HEK293 (cell line): ENCODE results near the gene CTBP2.

Experiments used
- CTCF ChIA-PET: fragments of 350-600 bp; formaldehyde crosslinking; extraction: SDS; loops from one replicate; lab custom pipeline; 2021; ENCODE audit warnings: antibody characterized with exemption; lab: Yijun Ruan, JAX
- POLR2A ChIA-PET: fragments of 300-600 bp; formaldehyde crosslinking; extraction: SDS; loops from one replicate; lab custom pipeline; 2020; ENCODE audit warnings: antibody characterized with exemption, inconsistent platforms; lab: Yijun Ruan, JAX
- H3K27ac ChIP-seq: fragments of 200-500 bp; sonication (Bioruptor generic); 2 replicates; pipeline ENCODE4 v1.5.1; 2014; ENCODE audit warnings: low read depth, low read length, control low read depth, inconsistent platforms; ENCODE audit errors: extremely low read depth
- H3K36me3 ChIP-seq, 2 experiments: fragments of 200-500 bp in 1 of 2; sonication (Bioruptor generic) in 1 of 2; 1 replicate in 1 of 2; 2 replicates in 1 of 2; pipeline ENCODE4 v1.5.1; 2014 to 2017; ENCODE audit warnings: inconsistent platforms in 2 of 2, low read length in 2 of 2; ENCODE audit not compliant: control insufficient read depth in 2 of 2, insufficient read depth in 1 of 2
- H3K4me1 ChIP-seq: fragments of 200-500 bp; sonication (Bioruptor generic); 2 replicates; pipeline ENCODE4 v1.5.1; 2014; ENCODE audit warnings: mild to moderate bottlenecking, low read length, inconsistent platforms; ENCODE audit not compliant: control insufficient read depth, insufficient read depth
- H3K4me3 ChIP-seq: 2 replicates; pipeline ENCODE4 v1.5.1; 2011; ENCODE audit warnings: low read depth, mild to moderate bottlenecking, control low read depth, low read length, moderate library complexity
- H3K9me3 ChIP-seq: fragments of 200-500 bp; sonication (Bioruptor generic); 2 replicates; pipeline ENCODE4 v1.5.1; 2014; ENCODE audit warnings: low read depth, low read length, inconsistent platforms; ENCODE audit not compliant: control insufficient read depth, insufficient read depth
- BCL11A ChIP-seq: fragments of 450-650 bp; formaldehyde crosslinking; IDR thresholded peaks from 2 replicates; pipeline ENCODE4 v1.5.1; 2016; ENCODE audit warnings: low read depth, missing biosample characterization, missing genetic modification characterization
- ELK4 ChIP-seq: IDR thresholded peaks from 2 replicates; pipeline ENCODE4 v1.6.1; 2011; ENCODE audit warnings: mild to moderate bottlenecking, low read depth, low read length, borderline replicate concordance
- GLI2 ChIP-seq: fragments of 450-650 bp; formaldehyde crosslinking; IDR thresholded peaks from 2 replicates; pipeline ENCODE4; 2017; ENCODE audit warnings: missing biosample characterization, missing genetic modification characterization, low read depth, borderline replicate concordance
- GLIS1 ChIP-seq: fragments of 450-650 bp; formaldehyde crosslinking; IDR thresholded peaks from 2 replicates; pipeline ENCODE4 v1.5.1; 2016; ENCODE audit warnings: missing biosample characterization, missing genetic modification characterization
- MEIS1 ChIP-seq: sonication (generic); formaldehyde crosslinking; IDR thresholded peaks from 2 replicates; pipeline ENCODE4 v1.8.1; 2022; ENCODE audit warnings: missing genetic modification reagents, mild to moderate bottlenecking, borderline replicate concordance
- OVOL3 ChIP-seq: fragments of 450-650 bp; formaldehyde crosslinking; IDR thresholded peaks from 2 replicates; pipeline ENCODE4 v1.5.1; 2016; ENCODE audit warnings: missing biosample characterization, missing genetic modification characterization
- RBAK ChIP-seq: fragments of 450-650 bp; formaldehyde crosslinking; IDR thresholded peaks from 2 replicates; pipeline ENCODE4 v1.5.1; 2016; ENCODE audit warnings: missing biosample characterization, missing genetic modification characterization
- SETDB1 ChIP-seq: IDR thresholded peaks from one replicate; pipeline ENCODE4 v1.6.1; 2017; ENCODE audit warnings: mild to moderate bottlenecking, low read length, moderate library complexity, mixed read lengths; ENCODE audit not compliant: insufficient read length
- SP7 ChIP-seq: fragments of 450-650 bp; formaldehyde crosslinking; IDR thresholded peaks from 2 replicates; pipeline ENCODE4 v1.5.1; 2016; ENCODE audit warnings: missing biosample characterization, missing genetic modification characterization
- ZBTB7A ChIP-seq: fragments of 450-650 bp; formaldehyde crosslinking; IDR thresholded peaks from 2 replicates; pipeline ENCODE4 v1.5.1; 2016; ENCODE audit warnings: low read depth, missing biosample characterization, missing genetic modification characterization
- ZFP69B ChIP-seq: fragments of 450-650 bp; formaldehyde crosslinking; IDR thresholded peaks from 2 replicates; pipeline ENCODE4 v1.5.1; 2016; ENCODE audit warnings: missing biosample characterization, missing genetic modification characterization
- ZNF10 ChIP-seq: fragments of 450-650 bp; formaldehyde crosslinking; IDR thresholded peaks from 2 replicates; pipeline ENCODE4 v1.5.1; 2017; ENCODE audit warnings: missing biosample characterization, missing genetic modification characterization
- ZNF121 ChIP-seq: fragments of 450-650 bp; formaldehyde crosslinking; IDR thresholded peaks from 2 replicates; pipeline ENCODE4 v1.5.1; 2016; ENCODE audit warnings: missing biosample characterization, missing genetic modification characterization
- ZNF133 ChIP-seq: fragments of 450-650 bp; formaldehyde crosslinking; IDR thresholded peaks from 2 replicates; pipeline ENCODE4 v1.5.1; 2016; ENCODE audit warnings: missing biosample characterization, missing genetic modification characterization
- ZNF146 ChIP-seq: fragments of 450-650 bp; formaldehyde crosslinking; IDR thresholded peaks from 2 replicates; pipeline ENCODE4 v1.5.1; 2016; ENCODE audit warnings: missing biosample characterization, missing genetic modification characterization
- ZNF174 ChIP-seq: fragments of 450-650 bp; formaldehyde crosslinking; IDR thresholded peaks from 2 replicates; pipeline ENCODE4 v1.5.0; 2017; ENCODE audit warnings: missing biosample characterization, mild to moderate bottlenecking, missing genetic modification characterization
- ZNF19 ChIP-seq: fragments of 450-650 bp; formaldehyde crosslinking; IDR thresholded peaks from 2 replicates; pipeline ENCODE4; 2016; ENCODE audit warnings: missing biosample characterization, missing genetic modification characterization, low read depth
- ZNF223 ChIP-seq: fragments of 450-650 bp; formaldehyde crosslinking; IDR thresholded peaks from 2 replicates; pipeline ENCODE4 v1.5.1; 2016; ENCODE audit warnings: missing biosample characterization, missing genetic modification characterization
- ZNF274 ChIP-seq, 2 experiments: fragments of 200-500 bp in 1 of 2; fragments of 450-650 bp in 1 of 2; sonication (Bioruptor generic) in 1 of 2; formaldehyde crosslinking in 1 of 2; IDR thresholded peaks; 2 replicates each; pipeline versions ENCODE4 v1.5.1 to v1.6.1; 2014 to 2016; ENCODE audit warnings: borderline replicate concordance in 1 of 2, inconsistent platforms in 1 of 2, low read length in 1 of 2, missing biosample characterization in 1 of 2, missing genetic modification characterization in 1 of 2
- ZNF510 ChIP-seq: fragments of 450-650 bp; formaldehyde crosslinking; IDR thresholded peaks from 2 replicates; pipeline ENCODE4 v1.5.1; 2018; ENCODE audit warnings: mild to moderate bottlenecking, missing genetic modification characterization, missing biosample characterization; ENCODE audit not compliant: insufficient replicate concordance
- ZNF555 ChIP-seq: fragments of 450-650 bp; formaldehyde crosslinking; conservative IDR thresholded peaks from 2 replicates; pipeline ENCODE4 v1.5.1; 2017; ENCODE audit warnings: missing biosample characterization, mild to moderate bottlenecking, missing genetic modification characterization, inconsistent platforms
- ZNF596 ChIP-seq: fragments of 450-650 bp; IDR thresholded peaks from 2 replicates; pipeline ENCODE4 v1.5.0; 2018; ENCODE audit warnings: missing biosample characterization, mild to moderate bottlenecking, missing genetic modification characterization, moderate library complexity
- ZNF610 ChIP-seq: fragments of 450-650 bp; formaldehyde crosslinking; IDR thresholded peaks from 2 replicates; pipeline ENCODE4 v1.5.1; 2016; ENCODE audit warnings: missing biosample characterization, missing genetic modification characterization, borderline replicate concordance
- ZNF629 ChIP-seq: fragments of 450-650 bp; formaldehyde crosslinking; IDR thresholded peaks from 2 replicates; pipeline ENCODE4 v1.5.1; 2017; ENCODE audit warnings: missing biosample characterization, missing genetic modification characterization
- ZNF654 ChIP-seq: fragments of 450-650 bp; formaldehyde crosslinking; IDR thresholded peaks from 2 replicates; pipeline ENCODE4 v1.5.1; 2016; ENCODE audit warnings: low read depth, missing biosample characterization, missing genetic modification characterization
- ZNF660 ChIP-seq: fragments of 450-650 bp; IDR thresholded peaks from 2 replicates; pipeline ENCODE4 v1.5.1; 2018; ENCODE audit warnings: missing biosample characterization, mild to moderate bottlenecking, missing genetic modification characterization
- ZNF747 ChIP-seq: fragments of 450-650 bp; formaldehyde crosslinking; IDR thresholded peaks from 2 replicates; pipeline ENCODE4 v1.5.1; 2016; ENCODE audit warnings: missing biosample characterization, missing genetic modification characterization
- ZNF777 ChIP-seq: fragments of 450-650 bp; formaldehyde crosslinking; IDR thresholded peaks from 2 replicates; pipeline ENCODE4 v1.5.1; 2017; ENCODE audit warnings: missing biosample characterization, missing genetic modification characterization, borderline replicate concordance
- ZSCAN18 ChIP-seq: fragments of 450-650 bp; formaldehyde crosslinking; IDR thresholded peaks from 2 replicates; pipeline ENCODE4 v1.5.1; 2016; ENCODE audit warnings: missing biosample characterization, missing genetic modification characterization
- TF ChIP-seq, protein P1 (sequence below): fragments of 450-650 bp; formaldehyde crosslinking; IDR thresholded peaks from 2 replicates; pipeline ENCODE4 v1.5.1; 2016; ENCODE audit warnings: missing biosample characterization, missing genetic modification characterization
- TF ChIP-seq, protein P2 (sequence below): fragments of 450-650 bp; formaldehyde crosslinking; IDR thresholded peaks from 2 replicates; pipeline ENCODE4 v1.5.1; 2016; ENCODE audit warnings: missing biosample characterization, missing genetic modification characterization

The CTBP2 gene

GRCh38 chr10:125160856-125161706, 718 bp upstream of the CTBP2 start:
- H3K4me3 ChIP-seq: peak overlapping the region; percentile 61
- H3K4me1 ChIP-seq: peaks cover 18% of the 10 kb centered on the region
- H3K27ac ChIP-seq: peak overlapping the region; percentile 97
- ChIA-PET CTCF (interaction anchor here (0.6 kb wide), 1 partner anchor 705 kb away, joined by 3 read pairs; no protein-coding TSS in a partner anchor), POLR2A (interaction anchor here (0.6 to 1.4 kb wide), 13 partner anchors 10 to 558 kb away, joined by 3 to 14 read pairs (median 4); partner anchors contain the start of gene EDRF1)
- no peaks in the 10 kb centered on the region for H3K9me3 ChIP-seq
- no peaks in the 10 kb centered on the region for H3K36me3 ChIP-seq
- TF ChIP-seq, protein P1, sequence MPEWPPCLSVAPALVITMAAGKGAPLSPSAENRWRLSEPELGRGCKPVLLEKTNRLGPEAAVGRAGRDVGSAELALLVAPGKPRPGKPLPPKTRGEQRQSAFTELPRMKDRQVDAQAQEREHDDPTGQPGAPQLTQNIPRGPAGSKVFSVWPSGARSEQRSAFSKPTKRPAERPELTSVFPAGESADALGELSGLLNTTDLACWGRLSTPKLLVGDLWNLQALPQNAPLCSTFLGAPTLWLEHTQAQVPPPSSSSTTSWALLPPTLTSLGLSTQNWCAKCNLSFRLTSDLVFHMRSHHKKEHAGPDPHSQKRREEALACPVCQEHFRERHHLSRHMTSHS: no peak
- TF ChIP-seq ZNF274 (IDR thresholded peaks at IDR 0.05; ENCODE audit: low read length) (no peak), ZNF274 (tag by site-specific recombination; IDR thresholded peaks at IDR 0.05; ENCODE audit: borderline replicate concordance) (no peak), GLIS1 (tag by site-specific recombination) (peak; percentile 85), ZNF146 (tag by site-specific recombination) (no peak), ZNF133 (tag by site-specific recombination) (no peak), GLI2 (tag by site-specific recombination) (no peak), ZNF223 (tag by site-specific recombination) (no peak), ZSCAN18 (tag by site-specific recombination) (no peak), OVOL3 (tag by site-specific recombination) (no peak), ZNF19 (tag by site-specific recombination) (no peak), BCL11A (tag by site-specific recombination) (no peak), ZNF777 (tag by site-specific recombination) (no peak), ZNF510 (tag by site-specific recombination) (no peak), SP7 (tag by site-specific recombination) (peak; percentile 34; the same call in 1 of the 2 replicates), ZNF747 (tag by site-specific recombination) (no peak), ZFP69B (tag by site-specific recombination) (no peak), MEIS1 (CRISPR knock-in tag) (no peak), RBAK (tag by site-specific recombination) (no peak), ZNF629 (0 out of 2 replicates have a peak, but pooled peaks have one; percentile 9), ZNF654 (tag by site-specific recombination) (no peak), ZNF660 (tag by site-specific recombination) (no peak), ZBTB7A (tag by site-specific recombination) (no peak), ZNF121 (tag by site-specific recombination) (no peak), ZNF610 (tag by site-specific recombination) (peak; percentile 92), ZNF10 (tag by site-specific recombination) (no peak), ZNF174 (tag by site-specific recombination) (0 out of 2 replicates have a peak, but pooled peaks have one; percentile 49), ZNF596 (peak; percentile 88), ZNF555 (tag by site-specific recombination) (no peak), SETDB1 (no peak), ELK4 (no peak)
- TF ChIP-seq, protein P2, sequence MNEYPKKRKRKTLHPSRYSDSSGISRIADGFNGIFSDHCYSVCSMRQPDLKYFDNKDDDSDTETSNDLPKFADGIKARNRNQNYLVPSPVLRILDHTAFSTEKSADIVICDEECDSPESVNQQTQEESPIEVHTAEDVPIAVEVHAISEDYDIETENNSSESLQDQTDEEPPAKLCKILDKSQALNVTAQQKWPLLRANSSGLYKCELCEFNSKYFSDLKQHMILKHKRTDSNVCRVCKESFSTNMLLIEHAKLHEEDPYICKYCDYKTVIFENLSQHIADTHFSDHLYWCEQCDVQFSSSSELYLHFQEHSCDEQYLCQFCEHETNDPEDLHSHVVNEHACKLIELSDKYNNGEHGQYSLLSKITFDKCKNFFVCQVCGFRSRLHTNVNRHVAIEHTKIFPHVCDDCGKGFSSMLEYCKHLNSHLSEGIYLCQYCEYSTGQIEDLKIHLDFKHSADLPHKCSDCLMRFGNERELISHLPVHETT (tag by site-specific recombination): no peak; the same call in 1 of the 2 replicates
